ENCODE data around the gene WWOX. TPM values are rescaled to one million over a fixed set of nuclear protein-coding genes. Genes with fewer than 3 reads are reported as not detected.

The WWOX gene
- total RNA-seq, 1 experiment from 2014 or later, result 79.9 TPM

DNA sequence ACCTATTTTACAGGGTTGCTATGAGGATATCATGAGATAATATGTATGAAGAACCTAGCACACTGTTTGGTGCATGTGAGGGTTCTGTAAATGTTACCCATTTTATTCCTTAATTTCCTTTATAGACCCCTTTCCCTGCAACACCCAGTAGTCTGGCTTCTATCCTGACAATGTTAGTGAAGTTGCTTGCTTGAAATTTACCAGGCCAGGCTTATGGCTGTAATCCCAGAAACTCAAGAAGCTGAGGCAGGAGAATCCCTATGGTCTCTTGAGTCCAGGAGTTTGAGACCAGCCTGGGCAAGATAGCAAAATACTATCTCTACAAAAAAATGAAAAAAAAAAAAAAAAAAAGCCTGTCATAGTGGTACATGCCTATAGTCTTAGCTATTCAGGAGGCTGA is 779.1 kb downstream of the WWOX start:
- intact Hi-C loops (cut with micrococcal nuclease; ENCODE audit: unreplicated experiment), result no loop called here
- peaks cover 5% of the 10 kb centered on the region for H3K9me3 ChIP-seq (ENCODE audit: low read depth, low read length, poor library complexity, severe bottlenecking)
- no peaks in the 10 kb centered on the region for H3K36me3 ChIP-seq (ENCODE audit: insufficient read depth, low read length, poor library complexity, severe bottlenecking)
- H3K4me1 ChIP-seq (ENCODE audit: insufficient read depth, low read length, poor library complexity, severe bottlenecking), result no peaks in the 10 kb centered on the region
- H3K27me3 ChIP-seq (replicated peaks; ENCODE audit: insufficient read depth, low read depth, low read length, poor library complexity), result no peaks in the 10 kb centered on the region
- POLR2A ChIA-PET (ENCODE audit: low non-redundant PET), result no interaction called here
- no peak for TF ChIP-seq EZH2 (IDR thresholded peaks at IDR 0.05; ENCODE audit: borderline replicate concordance, low read depth, low read length, poor library complexity, severe bottlenecking)
- TF ChIP-seq, protein P1, sequence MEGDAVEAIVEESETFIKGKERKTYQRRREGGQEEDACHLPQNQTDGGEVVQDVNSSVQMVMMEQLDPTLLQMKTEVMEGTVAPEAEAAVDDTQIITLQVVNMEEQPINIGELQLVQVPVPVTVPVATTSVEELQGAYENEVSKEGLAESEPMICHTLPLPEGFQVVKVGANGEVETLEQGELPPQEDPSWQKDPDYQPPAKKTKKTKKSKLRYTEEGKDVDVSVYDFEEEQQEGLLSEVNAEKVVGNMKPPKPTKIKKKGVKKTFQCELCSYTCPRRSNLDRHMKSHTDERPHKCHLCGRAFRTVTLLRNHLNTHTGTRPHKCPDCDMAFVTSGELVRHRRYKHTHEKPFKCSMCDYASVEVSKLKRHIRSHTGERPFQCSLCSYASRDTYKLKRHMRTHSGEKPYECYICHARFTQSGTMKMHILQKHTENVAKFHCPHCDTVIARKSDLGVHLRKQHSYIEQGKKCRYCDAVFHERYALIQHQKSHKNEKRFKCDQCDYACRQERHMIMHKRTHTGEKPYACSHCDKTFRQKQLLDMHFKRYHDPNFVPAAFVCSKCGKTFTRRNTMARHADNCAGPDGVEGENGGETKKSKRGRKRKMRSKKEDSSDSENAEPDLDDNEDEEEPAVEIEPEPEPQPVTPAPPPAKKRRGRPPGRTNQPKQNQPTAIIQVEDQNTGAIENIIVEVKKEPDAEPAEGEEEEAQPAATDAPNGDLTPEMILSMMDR (conservative IDR thresholded peaks at IDR 0.05; ENCODE audit: low read depth, low read length), result no peak
- H3K4me3 ChIP-seq (ENCODE audit: low read depth, low read length, poor library complexity, severe bottlenecking), result no peak overlapping the region
- no peak for DNase-seq (ENCODE audit: low spot score)
- no TSS peak for BruUV-seq (replicated peaks)
- CTCF ChIA-PET, result no interaction called here
- no peak overlapping the region for H3K27ac ChIP-seq (ENCODE audit: low read depth, low read length, poor library complexity, severe bottlenecking)

DNA sequence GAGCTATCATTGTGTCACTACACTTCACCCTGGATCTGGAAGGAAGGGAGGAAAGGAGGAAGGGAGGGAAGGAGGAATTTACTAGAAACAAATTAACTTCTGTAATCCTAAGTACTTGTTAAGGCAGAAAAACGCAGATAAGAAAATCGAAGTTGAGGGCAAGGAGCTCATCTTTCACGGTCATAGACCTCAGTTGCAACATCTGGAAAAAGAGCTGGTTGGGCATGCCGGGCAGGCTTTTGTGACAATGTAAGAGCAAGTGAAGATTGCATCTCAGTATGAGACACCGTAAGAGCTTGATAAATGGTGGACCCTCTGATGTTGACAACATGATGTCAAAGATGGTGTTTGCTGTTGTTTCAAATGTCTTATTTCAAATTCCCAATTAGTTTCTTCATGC is 779.6 kb downstream of the WWOX start:
- ChIA-PET CTCF (no interaction called here), POLR2A (ENCODE audit: low non-redundant PET) (no interaction called here)
- H3K9me3 ChIP-seq (ENCODE audit: low read depth, low read length, poor library complexity, severe bottlenecking), result peaks cover 5% of the 10 kb centered on the region
- TF ChIP-seq EZH2 (IDR thresholded peaks at IDR 0.05; ENCODE audit: borderline replicate concordance, low read depth, low read length, poor library complexity, severe bottlenecking), result no peak
- TF ChIP-seq, protein P1 (conservative IDR thresholded peaks at IDR 0.05; ENCODE audit: low read depth, low read length), result no peak
- DNase-seq (ENCODE audit: low spot score), result no peak
- no TSS peak for BruUV-seq (replicated peaks)
- no peak overlapping the region for H3K4me3 ChIP-seq (ENCODE audit: low read depth, low read length, poor library complexity, severe bottlenecking)
- intact Hi-C loops (cut with micrococcal nuclease; ENCODE audit: unreplicated experiment), result no loop called here
- no peak overlapping the region for H3K27ac ChIP-seq (ENCODE audit: low read depth, low read length, poor library complexity, severe bottlenecking)
- H3K4me1 ChIP-seq (ENCODE audit: insufficient read depth, low read length, poor library complexity, severe bottlenecking), result no peaks in the 10 kb centered on the region
- no peaks in the 10 kb centered on the region for H3K36me3 ChIP-seq (ENCODE audit: insufficient read depth, low read length, poor library complexity, severe bottlenecking)
- H3K27me3 ChIP-seq (replicated peaks; ENCODE audit: insufficient read depth, low read depth, low read length, poor library complexity), result no peaks in the 10 kb centered on the region

DNA sequence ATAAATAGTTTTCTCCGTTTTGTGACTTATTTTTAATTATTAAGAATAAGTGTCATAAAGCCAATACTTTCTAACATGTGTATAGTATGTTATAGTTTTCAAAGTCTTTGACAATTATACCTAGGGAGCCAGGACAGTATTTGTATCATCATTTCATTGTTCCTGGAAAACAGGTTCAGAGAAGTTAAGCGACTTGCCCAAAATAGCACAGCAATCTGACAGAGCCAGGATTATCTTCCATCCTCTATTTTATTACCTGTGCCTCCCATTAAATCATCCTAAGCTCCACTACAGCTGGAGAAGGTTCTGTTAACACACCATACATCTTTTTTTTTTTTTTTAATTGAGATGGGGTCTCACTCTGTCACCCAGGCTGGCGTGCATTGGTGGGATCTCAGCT is 782.7 kb downstream of the WWOX start:
- BruUV-seq (replicated peaks), result no TSS peak
- Histone ChIP-seq H3K27ac (ENCODE audit: low read depth, low read length, poor library complexity, severe bottlenecking) (no peak overlapping the region), H3K4me1 (ENCODE audit: insufficient read depth, low read length, poor library complexity, severe bottlenecking) (no peaks in the 10 kb centered on the region), H3K4me3 (ENCODE audit: low read depth, low read length, poor library complexity, severe bottlenecking) (no peak overlapping the region), H3K27me3 (replicated peaks; ENCODE audit: insufficient read depth, low read depth, low read length, poor library complexity) (no peaks in the 10 kb centered on the region), H3K9me3 (ENCODE audit: low read depth, low read length, poor library complexity, severe bottlenecking) (peaks cover 5% of the 10 kb centered on the region), H3K36me3 (ENCODE audit: insufficient read depth, low read length, poor library complexity, severe bottlenecking) (no peaks in the 10 kb centered on the region)
- ChIA-PET POLR2A (ENCODE audit: low non-redundant PET) (no interaction called here), CTCF (no interaction called here)
- no peak for DNase-seq (ENCODE audit: low spot score)
- intact Hi-C loops (cut with micrococcal nuclease; ENCODE audit: unreplicated experiment), result no loop called here
- TF ChIP-seq EZH2 (IDR thresholded peaks at IDR 0.05; ENCODE audit: borderline replicate concordance, low read depth, low read length, poor library complexity, severe bottlenecking), result no peak
- TF ChIP-seq, protein P1 (conservative IDR thresholded peaks at IDR 0.05; ENCODE audit: low read depth, low read length), result no peak

Measured in A673 (cell line).